HepG2 (cell line): ENCODE measurements around the gene TCF25. TPM values are rescaled to one million over a fixed set of nuclear protein-coding genes. Genes with fewer than 3 reads are reported as not detected.
A peak's percentile ranks its signal among the peaks of the same experiment; 100 is the strongest.

Source experiments
- ATAC-seq: fragments of 200-7000 bp; cut with Tn5 transposase; 3 replicates; pipeline ENCODE4 v1.9.1; 2020; ENCODE audit warnings: mild to moderate bottlenecking, moderate library complexity
- BruUV-seq: library from RNA; stranded (reverse); fragments of 400-500 nt; replicated peaks from 2 replicates; lab custom pipeline; 2021; lab: Mats Ljungman, UMichigan
- CTCF ChIA-PET: fragments of 300-600 bp; formaldehyde crosslinking; extraction: SDS; loops from one replicate; lab custom pipeline; 2021; ENCODE audit warnings: low total read pairs, inconsistent platforms, low intra/inter-chr PET ratio; lab: Yijun Ruan, JAX
- POLR2A ChIA-PET: fragments of 350-600 bp; sonication (Branson Sonifier 250); formaldehyde crosslinking; loops from one replicate; lab custom pipeline; 2020; ENCODE audit warnings: antibody characterized with exemption, inconsistent platforms; lab: Yijun Ruan, JAX
- DNase-seq: peaks from one replicate; pipeline ENCODE4 v3.0.0-alpha.2; 2015; ENCODE audit warnings: low spot score
- FAIRE-seq: peaks from 3 replicates; lab custom pipeline; 2011; peaks lifted over from hg19 to GRCh38; lab: Jason Lieb, UNC
- H2AFZ ChIP-seq: one replicate; pipeline ENCODE4 v1.6.1; 2011; ENCODE audit warnings: low read length, inconsistent platforms
- H3K27ac ChIP-seq: fragments of 300-600 bp; 3 replicates; pipeline ENCODE4 v1.8.0; 2011; ENCODE audit warnings: mixed run types, mild to moderate bottlenecking, mixed read lengths, low read length, inconsistent platforms; ENCODE audit not compliant: insufficient read depth; ENCODE audit errors: extremely low read length
- H3K27me3 ChIP-seq, 2 experiments: fragments of 200-600 bp in 1 of 2; 2 replicates in 1 of 2; 3 replicates in 1 of 2; pipeline versions ENCODE4 v1.6.0 to v1.8.0; 2011; ENCODE audit warnings: low read length in 2 of 2, mild to moderate bottlenecking in 2 of 2, moderate library complexity in 2 of 2, inconsistent platforms in 1 of 2; ENCODE audit not compliant: insufficient read depth in 2 of 2, control insufficient read depth in 1 of 2
- H3K36me3 ChIP-seq, 2 experiments: fragments of 200-600 bp in 1 of 2; replicated peaks in 1 of 2; 2 replicates in 1 of 2; 3 replicates in 1 of 2; pipeline versions ENCODE4 v1.5.1 to v1.8.0; 2011; ENCODE audit warnings: low read length in 2 of 2, inconsistent platforms in 1 of 2; ENCODE audit not compliant: insufficient read depth in 2 of 2, control insufficient read depth in 1 of 2
- H3K4me1 ChIP-seq: 2 replicates; pipeline ENCODE4 v1.5.1; 2012; ENCODE audit warnings: low read length, inconsistent platforms; ENCODE audit not compliant: insufficient read depth
- H3K4me2 ChIP-seq: 2 replicates; pipeline ENCODE4 v1.6.0; 2011; ENCODE audit warnings: low read depth, low read length, inconsistent platforms
- H3K4me3 ChIP-seq, 3 experiments: fragments of 200-600 bp in 1 of 3; sonication (generic), shearing (Covaris generic) in 1 of 3; replicated peaks in 1 of 3; 2 replicates each; pipeline ENCODE4 v1.5.1; 2011 to 2016; ENCODE audit warnings: low read length in 3 of 3, inconsistent platforms in 2 of 3, low read depth in 2 of 3, mild to moderate bottlenecking in 2 of 3, control low read depth in 1 of 3, mixed read lengths in 1 of 3; ENCODE audit not compliant: insufficient read depth in 1 of 3
- H3K79me2 ChIP-seq: one replicate; pipeline ENCODE4 v1.6.1; 2011; ENCODE audit warnings: low read length, inconsistent platforms; ENCODE audit not compliant: insufficient read depth
- H3K9ac ChIP-seq: 2 replicates; pipeline ENCODE4 v1.6.0; 2011; ENCODE audit warnings: mild to moderate bottlenecking, low read depth, low read length, inconsistent platforms; ENCODE audit not compliant: insufficient read depth
- H3K9me3 ChIP-seq: 2 replicates; pipeline ENCODE4 v1.5.1; 2012; ENCODE audit warnings: mild to moderate bottlenecking, low read length
- H4K20me1 ChIP-seq: 2 replicates; pipeline ENCODE4 v1.6.0; 2011; ENCODE audit warnings: inconsistent platforms, mild to moderate bottlenecking, low read length, moderate library complexity; ENCODE audit not compliant: insufficient read depth
- FOXP1 ChIP-seq, 2 experiments: fragments of 450-650 bp in 1 of 2; IDR thresholded peaks; 2 replicates each; pipeline ENCODE4 v1.6.1; 2017 to 2018; ENCODE audit warnings: antibody characterized with exemption in 1 of 2
- FOXP4 ChIP-seq: sonication (generic); formaldehyde crosslinking; IDR thresholded peaks from 2 replicates; pipeline ENCODE4 v1.4.0; 2020; ENCODE audit warnings: missing genetic modification reagents
- HCFC1 ChIP-seq: fragments of 150-350 bp; IDR thresholded peaks from 2 replicates; pipeline ENCODE4 v1.6.1; 2014; ENCODE audit warnings: low read depth, low read length
- IKZF4 ChIP-seq: sonication (generic); formaldehyde crosslinking; IDR thresholded peaks from 2 replicates; pipeline ENCODE4 v1.5.1; 2020; ENCODE audit warnings: borderline replicate concordance, mild to moderate bottlenecking, low read depth, missing genetic modification reagents; ENCODE audit errors: not compliant biosample characterization
- IRF1 ChIP-seq: sonication (generic); formaldehyde crosslinking; IDR thresholded peaks from 2 replicates; pipeline ENCODE4 v1.4.0; 2020; ENCODE audit warnings: low read depth, mild to moderate bottlenecking, missing genetic modification reagents
- IRF2 ChIP-seq: IDR thresholded peaks from 2 replicates; pipeline ENCODE4 v1.6.1; 2018; ENCODE audit warnings: missing genetic modification reagents, missing compliant biosample characterization
- MXD1 ChIP-seq: sonication (generic); formaldehyde crosslinking; IDR thresholded peaks from 2 replicates; pipeline ENCODE4 v1.4.0; 2020; ENCODE audit warnings: mild to moderate bottlenecking, missing genetic modification reagents
- PCBP1 ChIP-seq: fragments of 200-400 bp; formaldehyde crosslinking; IDR thresholded peaks from 2 replicates; pipeline ENCODE4 v1.6.1; 2017; ENCODE audit warnings: mild to moderate bottlenecking, low read depth, low read length, borderline replicate concordance
- PHF20 ChIP-seq: sonication (generic); formaldehyde crosslinking; IDR thresholded peaks from 2 replicates; pipeline ENCODE4 v1.5.0; 2020; ENCODE audit warnings: mild to moderate bottlenecking, missing genetic modification reagents
- RBM39 ChIP-seq: fragments of 200-400 bp; formaldehyde crosslinking; IDR thresholded peaks from one replicate; pipeline ENCODE4 v1.6.1; 2018; ENCODE audit warnings: antibody characterized with exemption, mild to moderate bottlenecking, low read depth, low read length; ENCODE audit not compliant: poor library complexity, severe bottlenecking
- TCF12 ChIP-seq, 2 experiments: fragments of 450-650 bp in 1 of 2; sonication (generic) in 1 of 2; formaldehyde crosslinking in 1 of 2; IDR thresholded peaks; 2 replicates each; pipeline versions ENCODE4 v1.6.1 to v1.8.0; 2017 to 2022; ENCODE audit warnings: antibody characterized with exemption in 1 of 2, mild to moderate bottlenecking in 1 of 2, missing genetic modification reagents in 1 of 2, moderate library complexity in 1 of 2
- ZBTB33 ChIP-seq: sonication (generic); formaldehyde crosslinking; IDR thresholded peaks from 2 replicates; pipeline ENCODE4 v1.4.0; 2020; ENCODE audit warnings: missing genetic modification reagents
- ZNF563 ChIP-seq: sonication (generic); formaldehyde crosslinking; IDR thresholded peaks from 2 replicates; pipeline ENCODE4 v1.8.0; 2022; ENCODE audit warnings: mild to moderate bottlenecking, moderate library complexity, missing genetic modification reagents
- ZNF577 ChIP-seq: sonication (generic); formaldehyde crosslinking; IDR thresholded peaks from 2 replicates; pipeline ENCODE4 v1.4.0; 2020; ENCODE audit warnings: mild to moderate bottlenecking, low read depth, missing genetic modification reagents, borderline replicate concordance
- WGBS: methylation state at CpG from one replicate; pipeline ENCODE4 v1.1.6; 2017; ENCODE audit warnings: low lambda C conversion rate; 5-methylcytosine and 5-hydroxymethylcytosine counted together
- in situ Hi-C: cut with HindIII; loops from 2 replicates; pipeline ENCODE4 v1.10.0; 2017; ENCODE audit warnings: low pct_unique_long_range_greater_than_20kb; ENCODE audit not compliant: extremely low pct_ligation_motif_present
- intact Hi-C: fragments of 100-400 bp; cut with micrococcal nuclease; formaldehyde crosslinking; loops from one replicate; pipeline ENCODE4 v1.10.0; 2022; ENCODE audit not compliant: unreplicated experiment
- polyA plus RNA-seq, 8 experiments: library from polyadenylated mRNA; depleted of rRNA in 3 of 8; stranded (reverse) in 7 of 8; unstranded in 1 of 8; fragments of >200 nt; fragmentation: Illumina TruSeq in 4 of 8; extraction: Trizol in 4 of 8; gene quantifications; 2 replicates each; pipeline versions ENCODE4 v1.2.1 to v1.2.3, GENCODE V29; 2011 to 2016; ENCODE audit warnings: low read depth in 4 of 8, missing spikeins in 1 of 8, mixed read lengths in 1 of 8; ENCODE audit not compliant: insufficient read depth in 1 of 8
- total RNA-seq, 5 experiments: library from RNA; depleted of rRNA; stranded (reverse); fragments of >200 nt; fragmentation: Illumina TruSeq; extraction: Trizol; gene quantifications; 2 replicates each; pipeline ENCODE4 v1.2.3, GENCODE V29; 2016; ENCODE audit warnings: low read depth in 1 of 5

TCF25 gene
- total and polyA plus RNA-seq, 2 of the 13 experiments (the other 11 are each of a cell fraction or from before 2014, with no cell fraction given): 138 to 206 TPM

DNA sequence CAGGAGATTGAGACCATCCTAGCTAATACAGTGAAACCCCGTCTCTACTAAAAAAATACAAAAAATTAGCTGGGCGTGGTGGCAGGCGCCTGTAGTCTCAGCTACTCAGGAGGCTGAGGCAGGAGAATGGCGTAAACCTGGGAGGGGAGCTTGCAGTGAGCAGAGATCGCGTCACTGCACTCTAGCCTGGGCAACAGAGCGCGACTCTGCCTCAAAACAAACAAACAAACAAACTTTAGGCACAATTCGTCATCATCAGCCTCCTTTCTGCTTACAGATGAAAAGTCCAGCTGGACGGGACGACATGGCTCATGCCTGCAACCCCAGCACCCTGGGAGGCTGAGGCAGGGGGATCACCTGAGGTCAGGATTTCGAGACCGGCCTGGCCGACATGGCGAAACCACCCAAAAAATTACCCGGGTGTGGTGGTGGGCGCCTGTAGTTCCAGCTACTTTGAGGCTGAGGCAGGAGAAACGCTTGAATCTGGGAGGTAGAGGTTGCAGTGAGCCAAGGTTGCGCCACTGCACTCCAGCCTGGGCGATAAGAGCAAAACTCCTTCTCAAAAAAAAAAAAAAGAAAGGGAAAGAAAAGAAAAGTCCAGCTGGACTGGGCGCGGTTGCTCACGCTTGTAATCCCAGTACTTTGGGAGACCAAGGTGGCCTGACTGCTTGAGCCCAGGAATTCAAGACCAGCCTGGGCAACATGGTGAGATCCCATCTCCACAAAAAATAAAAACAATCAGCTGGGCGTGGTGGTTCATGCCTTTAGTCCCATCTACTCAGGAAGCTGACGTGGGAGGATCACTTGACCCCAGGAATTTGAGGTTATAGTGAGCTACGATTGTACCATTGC is 46.6 kb upstream of the TCF25 start:
- Histone ChIP-seq H2AFZ (no peak overlapping the region), H3K4me1 (peaks cover 81% of the 10 kb centered on the region), H4K20me1 (0 out of 2 replicates have a peak, but pooled peaks cover 7% of the 10 kb centered on the region), H3K9ac (peak overlapping the region; percentile 92), H3K36me3 (no peaks in the 10 kb centered on the region), H3K27ac (peak overlapping the region; percentile 94), H3K4me2 (peak overlapping the region; percentile 89), H3K27me3 (no peaks in the 10 kb centered on the region; a peak in 1 of 5 replicates), H3K4me3 (no peak overlapping the region), H3K79me2 (peaks cover 32% of the 10 kb centered on the region), H3K9me3 (no peaks in the 10 kb centered on the region)
- no peak for DNase-seq
- ChIA-PET POLR2A (interaction anchor here (0.8 to 1.9 kb wide), 4 partner anchors 8 to 96 kb away, joined by 3 to 19 read pairs (median 4); partner anchors contain the start of genes TCF25 and TUBB3), CTCF (no interaction called here)
- ATAC-seq: no peak
- no TSS peak for BruUV-seq
- intact Hi-C loops (loop anchor here (10.0 kb wide), 1 partner anchor 122 kb away; the partner anchor contains the start of gene SPATA2L), in situ Hi-C loops (no loop called here)
- FAIRE-seq: no peak
- WGBS: 87% methylated on average over 26 of the region's 26 CpGs
- TF ChIP-seq ZNF563: 0 out of 2 replicates have a peak, but pooled peaks have one; percentile 5
- 0 out of 2 replicates have a peak, but pooled peaks have one; percentile 24 for TF ChIP-seq FOXP4
- TF ChIP-seq FOXP1 (IDR thresholded peaks at IDR 0.05): no peak
- TF ChIP-seq FOXP1 (CRISPR knock-in tag; IDR thresholded peaks at IDR 0.05): 0 out of 2 replicates have a peak, but pooled peaks have one; percentile 12
- no peak for TF ChIP-seq PCBP1
- TF ChIP-seq ZBTB33 (CRISPR knock-in tag): peak; percentile 85; the same call in 1 of the 2 replicates
- TF ChIP-seq IRF1 (CRISPR knock-in tag): no peak
- TF ChIP-seq TCF12 (IDR thresholded peaks at IDR 0.05): no peak
- 0 out of 2 replicates have a peak, but pooled peaks have one; percentile 33 for TF ChIP-seq TCF12 (CRISPR knock-in tag; IDR thresholded peaks at IDR 0.05)
- peak; percentile 3 for TF ChIP-seq RBM39
- no peak for TF ChIP-seq ZNF577 (CRISPR knock-in tag)
- TF ChIP-seq PHF20 (CRISPR knock-in tag): 0 out of 2 replicates have a peak, but pooled peaks have one; percentile 13
- 0 out of 2 replicates have a peak, but pooled peaks have one; percentile 45 for TF ChIP-seq MXD1 (CRISPR knock-in tag)
- no peak for TF ChIP-seq IRF2 (CRISPR knock-in tag)
- no peak for TF ChIP-seq IKZF4 (CRISPR knock-in tag)
- no peak for TF ChIP-seq HCFC1
